GM12874 (cell line): Measurements from ENCODE around the gene SLC22A6.

Experiments
- CTCF ChIP-seq: IDR thresholded peaks from 2 replicates; pipeline ENCODE4 v1.5.1; 2011; ENCODE audit warnings: low read depth, mild to moderate bottlenecking, control low read depth, low read length, moderate library complexity; ENCODE audit not compliant: insufficient read depth

The SLC22A6 gene

GRCh38 chr11:62983536-62984199 is 1.1 kb downstream of the SLC22A6 start:
- TF ChIP-seq CTCF = no peak

GRCh38 chr11:62981743-62982142 is 3.0 kb downstream of the SLC22A6 start:
- TF ChIP-seq CTCF = no peak

- TF ChIP-seq CTCF = no peak
These were observed 4.5 kb downstream of the SLC22A6 start for GRCh38 chr11:62980133-62980760.

GRCh38 chr11:62976109-62976508 is 8.7 kb downstream of the SLC22A6 start:
- TF ChIP-seq CTCF = no peak

GRCh38 chr11:62974848-62975522 is 9.8 kb downstream of the SLC22A6 start:
- peak; percentile 67 for TF ChIP-seq CTCF

- TF ChIP-seq CTCF = no peak
These were observed 19.2 kb downstream of the SLC22A6 start for GRCh38 chr11:62965574-62965973.

- TF ChIP-seq CTCF = no peak
These were observed 22.4 kb downstream of the SLC22A6 start for GRCh38 chr11:62962391-62962790.
